Uterus (tissue), 2 donors: ENCODE measurements around the gene YBX1.

ENCODE experiments used
- CTCF ChIP-seq, 4 experiments: fragments of 200-600 bp in 2 of 4; fragments of 450-650 bp in 2 of 4; sonication (generic) in 2 of 4; IDR thresholded peaks; one replicate each; pipeline ENCODE4 v1.5.1; 2016 to 2019; ENCODE audit warnings: antibody characterized with exemption in 4 of 4, mild to moderate bottlenecking in 2 of 4, moderate library complexity in 1 of 4
- POLR2A ChIP-seq, 2 donors: fragments of 450-650 bp; IDR thresholded peaks; one replicate each; pipeline ENCODE4 v1.6.1; 2016; ENCODE audit warnings: antibody characterized with exemption in 2 of 2, mild to moderate bottlenecking in 1 of 2, moderate library complexity in 1 of 2

GRCh38 chr1:42742141-42742540 lies 59.9 kb downstream of the YBX1 start:
- TF ChIP-seq POLR2A (IDR thresholded peaks at IDR 0.05) (no peak), CTCF (IDR thresholded peaks at IDR 0.05) (no peak)
